OCI-LY7 (cell line): ENCODE measurements around the gene ZNF326. TPM values are rescaled to one million over a fixed set of nuclear protein-coding genes. Genes with fewer than 3 reads are reported as not detected.

Source experiments
- BruUV-seq: library from RNA; stranded (reverse); fragments of 400-500 nt; replicated peaks from 2 replicates; lab custom pipeline; 2021; lab: Mats Ljungman, UMichigan
- CTCF ChIA-PET: fragments of 300-600 bp; sonication (Branson Sonifier 250); formaldehyde crosslinking; loops from one replicate; lab custom pipeline; 2022; ENCODE audit warnings: antibody characterized with exemption; ENCODE audit not compliant: unreplicated experiment; lab: Charles Lee
- POLR2A ChIA-PET: fragments of 300-600 bp; sonication (Branson Sonifier 250); formaldehyde crosslinking; loops from one replicate; lab custom pipeline; 2022; ENCODE audit warnings: antibody characterized with exemption; lab: Charles Lee
- DNase-seq: peaks from one replicate; pipeline ENCODE4 v3.0.0-alpha.2; 2015; ENCODE audit warnings: low spot score
- H2AFZ ChIP-seq: fragments of 200-600 bp; sonication (generic), shearing (Covaris generic); 2 replicates; pipeline ENCODE4 v1.6.1; 2014; ENCODE audit warnings: mild to moderate bottlenecking, antibody characterized with exemption, low read length, moderate library complexity
- H3K27ac ChIP-seq: fragments of 200-600 bp; sonication (generic); 2 replicates; pipeline ENCODE4 v1.5.1; 2014; ENCODE audit warnings: mixed run types, low read depth, mild to moderate bottlenecking, moderate library complexity, low read length, inconsistent platforms; ENCODE audit not compliant: poor library complexity, severe bottlenecking
- H3K36me3 ChIP-seq: fragments of 200-600 bp; sonication (generic); 2 replicates; pipeline ENCODE4 v1.6.1; 2014; ENCODE audit warnings: mild to moderate bottlenecking, antibody characterized with exemption, low read length, moderate library complexity, mixed read lengths; ENCODE audit not compliant: insufficient read depth
- H3K4me1 ChIP-seq: fragments of 200-600 bp; sonication (generic); 2 replicates; pipeline ENCODE4 v1.5.1; 2014; ENCODE audit warnings: mild to moderate bottlenecking, low read length; ENCODE audit not compliant: insufficient read depth, poor library complexity, severe bottlenecking
- H3K4me2 ChIP-seq: fragments of 200-600 bp; sonication (generic); 2 replicates; pipeline ENCODE4 v1.6.1; 2014; ENCODE audit warnings: mild to moderate bottlenecking, low read length
- H3K4me3 ChIP-seq: fragments of 200-600 bp; sonication (generic); 2 replicates; pipeline ENCODE4 v1.5.1; 2014; ENCODE audit warnings: mild to moderate bottlenecking, low read depth, low read length; ENCODE audit not compliant: poor library complexity, severe bottlenecking
- H3K79me2 ChIP-seq: fragments of 200-600 bp; sonication (generic); 2 replicates; pipeline ENCODE4 v1.6.1; 2016; ENCODE audit warnings: low read depth, mild to moderate bottlenecking, low read length, moderate library complexity, mixed read lengths; ENCODE audit not compliant: insufficient read depth
- H3K9me2 ChIP-seq: fragments of 200-600 bp; sonication (generic); 2 replicates; pipeline ENCODE4 v1.6.1; 2016; ENCODE audit warnings: mild to moderate bottlenecking, low read length, mixed read lengths; ENCODE audit not compliant: insufficient read depth
- H3K9me3 ChIP-seq: fragments of 200-600 bp; sonication (generic); 2 replicates; pipeline ENCODE4 v1.6.1; 2014; ENCODE audit warnings: mild to moderate bottlenecking, mixed run types, low read length, mixed read lengths
- H4K20me1 ChIP-seq: fragments of 200-600 bp; sonication (generic); 2 replicates; pipeline ENCODE4 v1.6.1; 2014; ENCODE audit warnings: mild to moderate bottlenecking, antibody characterized with exemption, low read length, moderate library complexity, mixed read lengths; ENCODE audit not compliant: insufficient read depth
- CTCF ChIP-seq: fragments of 200-600 bp; sonication (generic); conservative IDR thresholded peaks from 2 replicates; pipeline ENCODE4 v1.5.1; 2014; ENCODE audit warnings: mild to moderate bottlenecking, antibody characterized with exemption, low read length, moderate library complexity, mixed read lengths
- EZH2phosphoT487 ChIP-seq: fragments of 200-600 bp; sonication (generic); IDR thresholded peaks from 2 replicates; pipeline ENCODE4 v1.6.1; 2018; ENCODE audit warnings: low read depth, borderline replicate concordance, mild to moderate bottlenecking, mixed run types, antibody characterized with exemption, low read length, moderate library complexity, mixed read lengths
- intact Hi-C: fragments of 100-400 bp; cut with micrococcal nuclease; formaldehyde crosslinking; loops from one replicate; pipeline ENCODE4 v1.10.0; 2022; ENCODE audit not compliant: unreplicated experiment
- total RNA-seq, 2 experiments: library from RNA; depleted of rRNA in 1 of 2; stranded (reverse); fragments of >200 nt in 1 of 2; shearing (Covaris generic) in 1 of 2; gene quantifications; 2 replicates each; pipeline ENCODE4 v1.2.3, GENCODE V29; 2014 to 2022

Gene ZNF326
- total RNA-seq, 2 experiments from 2014 or later, result 11.5 to 43.5 TPM

- Histone ChIP-seq H3K4me3 (no peak overlapping the region), H2AFZ (no peak overlapping the region), H3K79me2 (no peaks in the 10 kb centered on the region), H3K4me2 (no peak overlapping the region), H4K20me1 (no peaks in the 10 kb centered on the region), H3K9me2 (no peaks in the 10 kb centered on the region), H3K27ac (no peak overlapping the region), H3K36me3 (peaks cover 98% of the 10 kb centered on the region), H3K4me1 (no peaks in the 10 kb centered on the region), H3K9me3 (no peaks in the 10 kb centered on the region; the same call in 1 of the 2 replicates)
- ChIA-PET CTCF (no interaction called here), POLR2A (interaction anchor here (1.2 kb wide), 1 partner anchor 9 kb away, joined by 3 read pairs; no protein-coding TSS in a partner anchor)
- DNase-seq, result no peak
- intact Hi-C loops, result no loop called here
- BruUV-seq, result no TSS peak
- TF ChIP-seq CTCF (no peak), EZH2phosphoT487 (no peak)
Measured at GRCh38 chr1:90023691-90024090, 28.8 kb downstream of the ZNF326 start.

GRCh38 chr1:90027281-90027680 is 32.4 kb downstream of the ZNF326 start:
- intact Hi-C loops, result no loop called here
- H3K36me3 ChIP-seq, result peaks cover 98% of the 10 kb centered on the region
- POLR2A ChIA-PET, result interaction anchor here (0.7 to 1.0 kb wide), 2 partner anchors 10 to 37 kb away, joined by 3 read pairs; no protein-coding TSS in a partner anchor

More at GRCh38 chr1:90027281-90027680, 32.4 kb downstream of the ZNF326 start:
- DNase-seq, result no peak
- CTCF ChIA-PET, result no interaction called here
- no TSS peak for BruUV-seq
- Histone ChIP-seq H3K9me2 (no peaks in the 10 kb centered on the region), H4K20me1 (no peaks in the 10 kb centered on the region), H3K27ac (no peak overlapping the region), H2AFZ (no peak overlapping the region), H3K9me3 (no peaks in the 10 kb centered on the region; the same call in 1 of the 2 replicates), H3K4me2 (no peak overlapping the region), H3K4me3 (no peak overlapping the region), H3K4me1 (no peaks in the 10 kb centered on the region), H3K79me2 (no peaks in the 10 kb centered on the region)
- TF ChIP-seq CTCF, result no peak
- TF ChIP-seq EZH2phosphoT487, result no peak
